Dedifferentiated amniotic fluid mesenchymal stem cell (primary cell): ENCODE measurements around the gene DAZAP1.

Source experiments
- DNase-seq: peaks from one replicate; pipeline ENCODE4 v3.0.0-alpha.2; 2016; ENCODE audit errors: extremely low spot score

The DAZAP1 gene

GRCh38 chr19:1457031-1457739 lies 49.8 kb downstream of the DAZAP1 start:
- DNase-seq, result no peak

- no peak for DNase-seq
Measured at GRCh38 chr19:1457892-1458291, 50.5 kb downstream of the DAZAP1 start.

- DNase-seq, result no peak
Measured at GRCh38 chr19:1459479-1459878, 52.1 kb downstream of the DAZAP1 start.

GRCh38 chr19:1460033-1460995 lies 52.9 kb downstream of the DAZAP1 start:
- DNase-seq, result no peak

- no peak for DNase-seq
Measured at GRCh38 chr19:1461862-1462261, 54.5 kb downstream of the DAZAP1 start.

- DNase-seq, result no peak
Measured at GRCh38 chr19:1465191-1466016, 58.0 kb downstream of the DAZAP1 start.

GRCh38 chr19:1466018-1466460 lies 58.7 kb downstream of the DAZAP1 start:
- no peak for DNase-seq

- DNase-seq, result no peak
Measured at GRCh38 chr19:1466461-1467214, 59.3 kb downstream of the DAZAP1 start.

- no peak for DNase-seq
Measured at GRCh38 chr19:1467215-1467489, 59.8 kb downstream of the DAZAP1 start.

- DNase-seq, result no peak
Measured at GRCh38 chr19:1467490-1468273, 60.3 kb downstream of the DAZAP1 start.

- no peak for DNase-seq
Measured at GRCh38 chr19:1468274-1468820, 61.0 kb downstream of the DAZAP1 start.

GRCh38 chr19:1468821-1469254 lies 61.5 kb downstream of the DAZAP1 start:
- no peak for DNase-seq

- no peak for DNase-seq
Measured at GRCh38 chr19:1469255-1470054, 62.1 kb downstream of the DAZAP1 start.

- DNase-seq, result no peak
Measured at GRCh38 chr19:1470055-1470304, 62.6 kb downstream of the DAZAP1 start.

GRCh38 chr19:1470305-1471009 lies 63.1 kb downstream of the DAZAP1 start:
- DNase-seq, result no peak

GRCh38 chr19:1471010-1471514 lies 63.7 kb downstream of the DAZAP1 start:
- DNase-seq, result no peak

- no peak for DNase-seq
Measured at GRCh38 chr19:1471515-1472160, 64.3 kb downstream of the DAZAP1 start.
